Stimulated activated CD4-positive, alpha-beta T cell treated with anti-CD3 and anti-CD28 coated beads, Interleukin-4, amount 100 ng/mL, for 24 hours (primary cell): ENCODE data around the gene ANO4.
"Not testable (repeated sequence)": the region's sequence is repeated elsewhere in the genome, so short reads cannot be mapped to it uniquely, and the experiment has no call there.

Source experiments
- DNase-seq: peaks from one replicate; pipeline ENCODE4 v3.0.0-alpha.2; 2020

The ANO4 gene

DNA sequence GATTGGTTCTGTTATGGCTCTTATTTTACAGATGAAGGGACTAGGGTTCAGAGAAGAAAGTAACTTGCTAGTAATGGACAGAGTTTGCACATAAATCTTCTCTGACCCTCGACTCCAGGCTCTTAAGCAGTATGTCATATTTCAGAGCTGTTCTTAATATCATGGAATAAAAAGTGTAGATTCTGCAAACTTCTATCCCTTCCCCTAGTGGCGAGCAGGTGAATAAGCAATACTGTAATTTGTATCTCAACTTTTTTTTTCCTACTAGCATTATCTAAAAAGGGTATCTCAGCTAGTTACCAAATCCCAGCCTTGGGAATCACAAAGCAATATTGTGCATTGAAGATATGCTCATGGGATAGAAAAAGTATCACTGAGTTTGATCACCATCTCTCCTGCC lies 83.2 kb downstream of the ANO4 start:
- no peak for DNase-seq

DNA sequence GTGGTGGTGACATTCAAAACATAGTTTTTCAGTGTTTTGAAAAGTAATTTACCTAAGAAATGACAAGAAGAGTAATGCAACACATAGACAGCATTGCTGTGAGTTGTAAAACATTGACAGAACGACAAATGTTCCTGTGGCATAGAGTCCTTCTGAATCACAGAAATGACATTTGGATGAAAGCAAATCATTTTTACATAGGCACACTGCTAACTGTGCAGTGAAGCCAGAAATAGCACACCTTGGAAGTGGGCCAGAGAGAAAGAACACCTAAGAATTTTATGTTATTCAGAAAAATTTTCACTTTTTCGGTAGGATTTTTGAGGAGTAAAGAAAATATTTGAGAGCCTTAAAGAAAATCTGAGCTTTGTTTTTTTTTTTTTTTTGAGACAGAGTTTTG lies 100.6 kb downstream of the ANO4 start:
- no peak for DNase-seq

DNA sequence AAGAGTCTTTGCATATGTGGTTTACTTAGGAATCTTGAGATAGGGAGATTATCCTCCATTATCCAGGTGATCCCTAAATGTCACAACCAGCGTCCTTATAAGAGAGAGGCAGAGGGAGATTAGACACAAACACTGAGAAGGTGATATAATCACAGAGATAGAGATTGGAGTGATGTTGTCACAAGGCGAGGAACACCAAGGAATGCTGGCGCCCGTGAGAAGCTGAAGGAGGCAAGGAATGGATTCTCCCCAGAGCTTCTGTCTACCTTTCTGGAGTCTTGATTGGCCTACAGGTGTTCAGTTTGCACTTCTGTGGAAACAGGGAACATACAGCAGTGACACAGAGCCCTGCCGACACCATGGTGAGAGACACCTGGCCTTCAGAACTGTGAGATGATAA lies 101.6 kb downstream of the ANO4 start:
- DNase-seq, result no peak

DNA sequence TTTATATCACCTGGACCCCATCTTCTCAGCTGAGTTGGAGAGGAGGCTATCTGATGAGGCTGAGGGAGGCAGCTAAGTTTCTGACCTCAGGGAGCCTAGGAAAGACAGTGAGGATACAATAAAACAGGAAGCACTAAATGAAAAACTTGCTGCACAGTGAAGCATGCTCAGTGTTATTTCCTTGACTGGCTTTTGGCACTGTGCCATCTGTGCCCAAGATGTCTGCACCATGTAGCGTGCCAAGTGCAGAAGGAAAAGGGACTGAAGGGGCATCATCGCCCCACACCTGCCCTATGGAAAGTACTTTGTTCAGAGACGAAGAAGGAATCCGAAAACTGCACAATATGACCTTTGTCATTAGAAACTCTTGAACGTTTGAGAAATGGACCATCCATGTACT lies 102.7 kb downstream of the ANO4 start:
- no peak for DNase-seq

DNA sequence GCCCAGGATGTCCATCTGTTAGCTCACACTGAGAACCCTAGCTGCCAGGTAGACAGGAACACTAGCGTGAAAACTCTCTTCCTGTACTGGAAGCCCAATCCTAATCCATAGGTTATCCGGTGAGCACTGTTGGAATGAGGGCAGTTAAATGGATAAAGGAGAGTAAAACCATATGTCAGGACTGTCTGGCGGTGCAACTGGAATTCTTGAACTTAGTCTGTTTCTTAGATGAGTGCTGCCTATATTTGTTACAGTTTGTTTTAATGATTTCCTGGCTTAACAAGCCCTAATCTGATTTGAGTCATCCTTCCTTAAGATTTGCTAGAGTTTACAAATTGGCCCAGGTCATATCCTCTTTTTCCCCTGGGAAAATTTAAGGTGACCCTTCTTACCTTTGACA lies 104.7 kb downstream of the ANO4 start:
- no peak for DNase-seq

DNA sequence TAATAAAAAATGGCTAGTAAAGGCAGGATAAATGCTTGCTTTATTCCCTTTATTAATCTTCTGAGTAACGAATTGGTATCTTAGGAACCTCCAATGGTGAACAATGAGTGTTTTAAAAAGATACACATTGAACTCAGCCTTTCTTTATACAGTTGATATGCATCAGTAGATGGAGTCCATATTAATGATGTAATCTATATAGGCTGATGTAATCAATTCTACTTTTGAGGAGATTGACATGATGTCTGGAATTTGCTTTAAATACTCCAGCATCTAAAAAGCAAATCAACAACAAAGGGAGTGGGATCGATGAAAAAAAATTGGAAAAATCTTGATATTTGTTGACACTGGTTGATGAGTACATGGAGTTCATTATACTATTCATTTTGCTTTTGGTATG lies 106.2 kb downstream of the ANO4 start:
- DNase-seq, result no peak

DNA sequence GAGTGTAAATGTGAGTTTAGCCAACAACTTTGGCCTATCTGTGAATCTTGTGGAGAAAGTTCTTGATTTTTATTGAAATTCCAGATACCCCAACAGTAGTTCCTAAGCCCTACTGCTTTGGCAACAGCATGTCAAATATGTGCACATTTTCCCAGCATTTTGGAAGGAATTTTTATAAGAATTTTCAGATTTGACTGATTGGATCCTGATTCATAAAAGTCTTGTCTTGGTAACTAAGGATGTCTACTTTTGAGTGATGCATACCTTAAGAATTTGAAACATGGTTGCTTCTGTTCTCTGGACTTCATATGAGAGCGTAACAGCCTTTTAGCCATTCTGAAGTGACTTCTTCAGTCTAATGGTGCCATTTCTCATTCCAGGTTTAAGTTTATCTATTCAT lies 106.7 kb downstream of the ANO4 start:
- DNase-seq, result no peak

DNA sequence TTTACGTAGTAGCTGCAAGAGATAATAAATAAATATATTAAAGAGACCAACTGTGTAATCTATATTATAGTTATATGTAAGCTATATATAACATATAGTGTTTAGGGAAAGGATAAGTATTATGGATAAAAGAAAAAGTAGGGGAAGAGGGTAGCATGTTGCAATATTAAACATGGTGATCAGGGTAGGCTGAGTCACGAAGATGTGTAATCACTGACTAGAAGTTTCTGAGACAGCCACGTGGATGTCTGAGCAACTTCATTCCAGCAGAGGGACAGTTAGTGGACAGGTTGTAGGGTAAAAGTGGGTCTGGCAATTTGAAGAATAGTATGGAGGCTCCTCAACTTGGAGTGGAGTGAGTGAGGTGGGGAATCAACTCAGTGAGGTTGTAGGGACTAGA lies 109.7 kb downstream of the ANO4 start:
- no peak for DNase-seq

DNA sequence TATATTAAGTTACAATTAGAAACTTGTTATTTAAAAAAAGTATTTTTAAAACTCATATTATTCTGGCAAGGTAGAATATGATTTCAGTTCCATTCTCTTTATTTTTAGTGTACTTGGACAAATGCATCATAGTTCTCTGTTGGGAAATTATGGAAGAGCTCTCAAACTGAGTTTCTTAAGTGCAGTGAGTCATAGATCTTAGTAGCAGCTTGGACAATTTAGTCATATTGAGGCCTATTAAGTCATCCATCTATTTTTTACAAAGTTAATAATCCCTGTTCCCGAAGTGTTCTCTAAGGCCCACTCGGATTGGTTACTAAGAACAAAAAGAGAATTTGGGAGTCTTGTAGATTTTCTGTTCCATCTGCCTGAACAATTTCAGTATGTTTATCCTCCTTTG lies 113.9 kb downstream of the ANO4 start:
- no peak for DNase-seq

DNA sequence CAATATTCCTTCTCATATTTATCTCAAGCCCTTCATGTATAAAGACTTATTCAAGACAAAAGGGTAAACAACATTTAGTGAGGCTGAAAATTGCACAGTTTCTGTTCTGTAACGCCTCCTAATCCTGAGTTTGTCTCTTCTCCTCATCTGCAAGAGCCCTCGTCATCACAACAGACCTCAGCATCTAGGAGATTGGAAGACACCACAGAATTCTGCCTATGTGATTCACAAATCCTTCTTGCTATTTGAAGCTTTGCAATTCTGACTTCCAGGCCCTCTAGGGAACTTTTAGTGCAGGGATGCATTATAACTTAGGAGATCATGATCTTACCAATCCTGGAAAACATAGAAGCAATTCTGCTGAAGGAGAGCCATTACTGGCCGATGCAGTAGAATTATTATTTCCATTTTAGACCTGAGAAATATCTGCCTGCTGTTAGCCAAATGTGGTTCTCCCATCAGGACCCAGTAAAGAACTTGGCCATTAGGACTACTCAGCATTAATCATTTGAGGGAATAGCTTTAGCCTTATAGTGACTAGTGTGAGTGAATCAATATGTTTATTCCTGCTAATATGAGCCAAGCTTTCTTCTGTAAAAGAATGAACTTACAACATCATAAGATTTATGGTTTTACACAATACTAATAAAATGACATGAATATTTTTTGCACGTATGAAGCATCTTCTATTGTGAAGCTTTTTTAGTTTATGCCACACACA lies 119.5 kb downstream of the ANO4 start:
- DNase-seq, result no peak

DNA sequence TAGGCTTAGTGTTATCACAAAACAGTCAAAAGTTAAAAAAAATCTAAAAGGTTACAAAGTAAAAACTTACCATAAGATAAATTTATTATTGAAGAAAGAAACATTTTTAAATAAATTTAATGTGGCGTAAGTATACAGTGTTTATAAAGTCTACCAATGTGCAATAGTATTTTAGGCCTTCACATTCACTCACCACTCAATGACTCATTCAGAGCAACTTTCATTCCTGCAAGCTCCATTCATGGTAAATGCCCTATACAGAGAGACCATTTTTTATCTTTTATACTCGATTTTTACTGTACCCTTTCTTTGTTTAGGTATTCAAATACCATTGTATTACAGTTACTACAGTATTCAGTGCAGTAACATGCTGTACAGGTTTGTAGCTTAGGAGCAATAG lies 124.5 kb downstream of the ANO4 start:
- no peak for DNase-seq

DNA sequence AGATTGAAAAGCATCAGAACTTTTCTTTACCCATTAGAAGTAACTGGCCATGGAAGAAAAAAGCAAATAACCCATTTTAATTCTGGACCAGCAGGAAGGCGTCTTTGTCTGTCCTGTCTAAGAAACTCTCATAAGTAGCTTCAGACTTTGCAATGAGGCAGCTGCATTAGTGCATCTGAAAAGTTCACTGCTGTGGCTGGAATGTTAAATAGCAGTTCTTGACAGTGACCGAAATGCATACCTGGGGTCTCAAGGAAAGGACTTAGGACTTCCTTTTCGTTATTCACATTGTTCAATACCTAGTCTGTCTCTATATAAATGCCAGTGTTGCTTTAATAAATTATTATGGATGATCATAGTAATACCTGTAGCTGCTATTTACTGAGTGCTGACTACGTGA lies 125.9 kb downstream of the ANO4 start:
- DNase-seq, result no peak

DNA sequence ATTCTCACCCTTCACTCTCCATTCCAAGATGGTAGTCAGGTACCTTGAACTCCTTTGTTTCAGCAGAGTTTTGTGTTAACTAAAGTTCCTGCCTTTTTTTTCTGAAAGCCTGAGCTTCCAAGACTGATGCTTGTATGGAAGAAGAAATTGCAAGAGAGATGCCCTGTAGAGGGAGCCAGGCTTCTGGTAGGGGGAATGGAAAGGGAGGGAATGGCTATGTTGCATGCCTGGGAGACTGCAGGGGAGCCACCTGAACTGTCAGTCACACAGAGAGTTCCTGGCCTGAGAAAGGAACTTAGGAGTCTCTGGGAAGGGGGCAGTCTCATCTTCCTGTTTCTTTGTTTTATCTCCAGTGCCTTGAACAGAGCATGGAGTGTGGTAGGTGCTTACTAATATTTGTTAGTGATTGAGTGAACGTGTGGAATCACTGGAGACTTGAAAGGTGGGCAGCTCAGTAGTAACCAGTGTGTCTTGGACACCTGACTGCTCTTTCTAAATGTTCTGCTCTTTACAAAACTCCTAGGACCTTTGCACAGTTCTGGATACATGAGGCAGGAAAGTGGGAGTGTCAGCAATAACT lies 132.2 kb downstream of the ANO4 start:
- DNase-seq, result no peak

DNA sequence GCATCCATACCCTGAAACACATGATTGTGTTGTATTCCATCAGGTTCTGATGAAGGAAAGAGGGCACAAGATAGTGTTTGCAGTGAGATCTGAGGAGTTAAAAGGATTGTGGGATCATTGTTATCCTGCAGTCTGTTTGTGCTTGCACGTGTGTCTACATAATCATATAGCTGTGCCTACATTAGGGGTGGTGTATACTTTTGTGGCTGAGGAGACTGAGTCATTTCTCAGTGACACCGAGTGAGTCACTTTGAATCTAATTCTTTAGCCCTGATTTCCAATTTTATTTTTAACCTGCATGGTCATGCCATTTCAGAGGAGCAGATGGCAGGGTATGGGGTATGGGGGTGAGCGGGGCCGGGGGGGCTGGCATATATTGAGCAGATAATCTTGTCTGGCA lies 133.2 kb downstream of the ANO4 start:
- no peak for DNase-seq

DNA sequence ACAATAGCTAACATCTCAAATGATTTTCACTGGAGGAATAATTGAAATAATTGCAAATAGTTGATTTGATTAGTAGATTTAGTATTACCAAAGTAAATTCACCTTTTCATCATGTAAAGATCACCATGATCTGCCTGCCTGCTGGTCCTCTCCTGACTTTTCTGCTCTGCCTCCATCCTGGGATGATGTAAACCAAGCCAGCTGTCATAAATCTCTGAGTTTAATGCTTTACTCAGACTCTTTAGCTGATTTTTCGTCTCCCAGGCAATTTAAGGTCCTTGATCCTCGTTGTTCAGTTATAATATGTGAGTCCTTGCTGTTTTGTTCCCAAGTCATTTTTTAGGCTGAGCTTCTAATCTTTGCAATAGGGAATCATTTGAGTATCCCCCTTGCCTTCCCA lies 138.0 kb downstream of the ANO4 start:
- DNase-seq, result no peak

DNA sequence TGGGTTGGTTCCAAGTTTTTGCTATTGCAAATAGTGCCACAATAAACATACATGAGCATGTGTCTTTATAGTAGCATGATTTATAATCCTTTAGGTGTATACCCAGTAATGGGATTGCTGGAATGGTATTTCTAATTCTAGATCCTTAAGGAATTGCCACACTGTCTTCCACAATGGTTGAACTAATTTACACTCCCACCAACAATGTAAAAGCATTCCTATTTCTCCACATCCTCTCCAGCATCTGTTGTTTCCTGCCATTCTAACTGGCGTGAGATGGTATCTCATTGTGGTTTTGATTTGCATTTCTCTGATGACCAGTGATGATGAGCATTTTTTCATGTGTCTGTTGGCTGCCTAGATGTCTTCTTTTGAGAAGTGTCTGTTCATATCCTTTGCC lies 139.0 kb downstream of the ANO4 start:
- DNase-seq, result not testable (repeated sequence)

DNA sequence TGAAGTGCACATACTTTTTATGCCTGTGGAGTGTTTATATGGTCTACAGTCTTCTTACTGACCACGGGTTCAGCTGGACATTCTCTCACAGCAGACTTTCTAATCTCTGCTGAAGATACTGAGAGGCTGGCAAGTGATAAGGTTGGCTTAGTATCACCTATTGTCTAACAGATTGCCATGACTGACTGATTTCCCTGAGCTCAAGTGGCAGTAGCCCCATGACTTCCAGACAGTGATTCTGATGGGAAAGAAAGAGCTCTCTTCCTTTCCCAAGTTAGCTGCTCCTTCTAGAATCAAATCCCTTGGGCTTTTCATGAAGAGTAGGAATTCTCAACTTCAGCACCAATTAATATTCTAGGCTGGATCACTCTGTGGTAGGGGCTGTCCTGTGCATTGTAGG lies 141.4 kb downstream of the ANO4 start:
- no peak for DNase-seq

DNA sequence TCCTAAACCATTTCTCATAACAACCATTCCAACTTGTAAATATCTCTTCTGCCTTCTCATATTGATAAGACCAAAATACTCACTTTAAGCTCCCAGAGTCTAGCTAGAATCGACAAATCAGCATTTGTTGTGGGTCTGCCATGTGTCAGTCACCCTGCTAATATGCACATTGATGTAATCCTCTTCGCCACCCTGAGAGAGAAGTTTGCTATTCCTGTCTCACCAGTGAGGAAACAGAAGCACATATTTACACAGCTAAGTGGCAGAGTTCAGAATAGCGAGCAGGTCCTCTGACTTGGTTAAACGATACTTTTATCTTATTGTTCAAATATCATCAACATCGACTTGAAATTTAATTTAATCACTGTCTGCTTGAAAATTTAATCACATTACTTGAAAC lies 142.1 kb downstream of the ANO4 start:
- DNase-seq, result no peak

DNA sequence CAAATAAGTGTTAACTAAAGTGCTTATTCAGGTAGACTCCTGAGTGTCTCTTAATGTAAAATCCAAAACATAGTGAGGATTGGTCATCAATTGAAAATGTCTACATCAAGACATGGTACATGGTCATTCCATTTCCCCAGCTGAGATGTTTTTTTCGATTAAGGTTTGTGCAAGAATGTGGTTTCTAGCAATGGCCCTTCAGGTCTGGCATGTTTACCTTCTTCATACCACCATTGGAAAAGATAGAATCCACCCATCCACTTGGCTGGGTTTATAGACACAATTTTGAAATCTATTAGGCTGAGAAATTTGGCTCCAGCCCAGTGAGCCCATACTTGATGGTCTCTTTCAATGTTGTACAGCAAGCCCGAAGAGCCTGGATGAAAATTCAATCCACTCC lies 145.9 kb downstream of the ANO4 start:
- DNase-seq, result no peak

DNA sequence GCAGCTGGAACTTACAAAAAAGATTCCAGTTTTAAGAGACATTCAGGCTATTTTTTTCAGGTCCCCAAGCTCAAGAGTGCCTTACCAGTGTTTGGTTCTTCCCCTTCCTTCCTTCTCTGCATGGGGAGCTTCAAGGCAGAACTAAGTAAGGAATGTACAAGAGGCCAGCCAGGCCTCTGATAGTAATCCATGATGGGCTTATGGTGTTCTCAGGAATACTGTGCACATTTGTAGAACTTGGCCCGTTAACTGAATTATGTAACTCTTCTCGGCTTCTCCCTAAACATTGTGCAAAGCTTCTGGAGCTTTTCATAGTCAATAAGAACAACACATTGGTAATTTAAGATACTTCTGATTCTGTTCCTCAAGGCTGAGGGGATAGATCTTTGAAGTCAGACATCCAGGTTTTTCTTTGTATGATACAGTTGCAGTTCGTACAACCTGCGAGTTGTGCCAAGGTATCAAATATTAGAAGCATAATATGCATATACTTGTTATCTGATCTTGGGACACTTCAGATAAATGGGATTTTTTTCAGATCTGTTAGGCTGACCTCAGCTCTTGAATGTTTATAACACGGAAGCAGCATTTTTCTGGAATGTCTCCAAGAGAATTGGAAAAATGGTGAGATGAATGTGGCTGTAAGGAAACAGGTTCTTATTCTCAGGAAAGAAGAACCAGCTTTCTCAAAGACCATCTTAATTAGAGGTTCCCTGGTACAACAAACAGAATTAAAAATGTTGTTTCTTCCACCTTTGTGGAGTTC lies 148.6 kb downstream of the ANO4 start:
- DNase-seq, result no peak

DNA sequence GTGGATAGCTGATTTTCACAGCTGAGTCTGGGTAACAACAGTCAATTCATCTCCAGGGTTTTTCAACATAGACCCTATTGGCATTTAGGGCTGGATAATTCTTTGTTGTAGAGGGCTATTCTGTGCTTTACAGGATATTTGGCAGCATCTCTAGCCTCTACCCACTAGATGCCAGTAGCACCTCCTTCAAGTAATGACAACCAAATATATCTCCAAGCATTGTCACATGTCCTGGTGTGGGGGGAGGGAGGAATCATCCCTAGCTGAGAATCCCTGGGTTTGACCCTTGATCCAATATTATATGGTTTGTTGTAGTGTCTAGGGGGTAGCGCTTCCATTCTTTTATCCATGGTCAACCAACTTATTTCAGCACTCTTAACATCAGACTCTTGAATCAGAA lies 157.2 kb downstream of the ANO4 start:
- DNase-seq, result no peak

DNA sequence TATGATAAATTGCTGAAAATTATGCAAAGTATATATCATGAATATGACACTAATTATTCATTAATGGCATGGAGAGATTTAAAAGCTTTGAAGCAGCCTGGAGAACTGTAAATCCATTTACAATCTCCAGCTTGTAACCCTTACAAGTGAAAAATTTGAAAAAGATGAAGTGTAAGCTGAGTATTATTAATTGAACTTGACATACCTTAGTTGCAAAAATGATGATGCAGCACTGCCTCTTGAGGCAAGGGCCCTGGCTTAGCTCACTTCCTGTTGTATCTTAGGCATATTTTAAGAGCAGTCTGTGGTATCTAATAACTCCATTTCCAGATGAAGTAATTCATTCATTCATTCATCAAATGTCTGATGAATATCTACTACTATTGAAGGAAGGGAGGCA lies 158.6 kb downstream of the ANO4 start:
- DNase-seq, result no peak

DNA sequence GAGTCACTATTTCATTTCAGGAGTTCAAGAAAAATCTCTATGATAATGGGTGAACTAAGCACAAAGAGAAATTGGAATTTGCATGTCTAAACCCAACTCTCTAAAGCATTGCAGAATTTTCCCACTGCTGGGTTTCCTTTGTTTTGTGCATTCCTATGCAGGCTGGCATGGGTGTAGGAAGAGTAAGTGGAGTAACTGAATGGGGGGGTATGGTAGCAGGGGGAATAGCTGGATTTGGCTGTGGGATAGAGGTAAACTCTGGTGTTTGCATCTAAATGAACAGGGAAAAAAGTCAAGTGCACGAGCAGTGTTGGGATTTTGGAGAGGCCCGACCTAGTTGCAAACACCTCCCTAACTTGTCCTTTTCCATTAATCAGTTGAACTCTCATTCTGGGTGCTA lies 159.1 kb downstream of the ANO4 start:
- no peak for DNase-seq

DNA sequence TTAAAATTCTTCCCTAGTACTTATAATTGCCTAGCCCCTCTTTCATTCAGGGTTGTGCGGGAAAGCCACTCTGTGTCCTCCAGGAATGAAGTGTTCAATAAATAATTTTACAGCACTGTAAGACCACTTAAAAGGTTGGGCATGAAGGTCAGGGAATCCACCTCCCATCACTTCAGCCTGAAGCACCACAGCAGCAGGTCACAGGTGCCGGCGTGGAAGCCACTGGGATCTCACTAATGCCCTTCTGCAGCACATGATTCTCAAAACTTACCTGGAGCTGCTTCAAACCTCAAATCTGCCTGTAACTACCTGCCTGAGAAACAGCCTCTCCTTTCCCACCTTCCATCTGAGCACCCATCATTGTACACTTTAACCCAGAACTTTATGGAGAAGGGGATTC lies 159.5 kb downstream of the ANO4 start:
- DNase-seq, result no peak

DNA sequence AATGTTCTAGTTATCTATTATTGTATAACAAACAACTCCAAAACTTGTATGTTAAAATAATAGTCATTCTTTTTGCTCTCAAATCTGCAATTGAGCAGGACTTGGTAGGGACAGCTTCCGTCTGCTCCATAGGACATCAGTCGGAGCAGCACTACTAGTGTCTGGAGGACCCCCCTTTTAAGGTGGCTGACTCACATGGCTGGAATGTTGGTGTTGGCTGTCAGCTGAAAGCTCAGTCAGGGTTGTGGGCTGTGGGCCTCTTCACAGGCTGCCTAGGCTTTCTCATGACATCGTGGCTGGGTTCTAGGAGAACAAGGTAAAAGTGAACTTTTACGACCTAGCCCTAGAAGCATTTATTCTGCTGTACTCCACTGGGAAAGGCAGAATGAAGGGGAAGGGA lies 160.6 kb downstream of the ANO4 start:
- no peak for DNase-seq
